HG02884 (cell line): ENCODE measurements around the gene ROBO3.

Experiments
- ATAC-seq: cut with Tn5 transposase; IDR thresholded peaks from one replicate; pipeline ENCODE4 v1.9.1; 2021; ENCODE audit warnings: mild to moderate bottlenecking, moderate library complexity; ENCODE audit not compliant: unreplicated experiment

The ROBO3 gene

GRCh38 chr11:124844664-124845079 lies 20.6 kb upstream of the ROBO3 start:
- no peak for ATAC-seq

GRCh38 chr11:124846070-124846673 lies 19.1 kb upstream of the ROBO3 start:
- no peak for ATAC-seq

GRCh38 chr11:124859171-124859570 lies 6.1 kb upstream of the ROBO3 start:
- no peak for ATAC-seq

GRCh38 chr11:124861670-124862069 lies 3.6 kb upstream of the ROBO3 start:
- no peak for ATAC-seq

GRCh38 chr11:124863137-124863825 lies 2.0 kb upstream of the ROBO3 start:
- no peak for ATAC-seq

GRCh38 chr11:124863826-124864165 lies 1.4 kb upstream of the ROBO3 start:
- no peak for ATAC-seq

- ATAC-seq = no peak
Measured at GRCh38 chr11:124864176-124864891, 898 bp upstream of the ROBO3 start.

GRCh38 chr11:124864892-124865180 lies 396 bp upstream of the ROBO3 start:
- no peak for ATAC-seq

GRCh38 chr11:124865902-124866851 lies 945 bp downstream of the ROBO3 start:
- no peak for ATAC-seq

- ATAC-seq = no peak
Measured at GRCh38 chr11:124867700-124868099, 2.5 kb downstream of the ROBO3 start.

- no peak for ATAC-seq
Measured at GRCh38 chr11:124868331-124869274, 3.4 kb downstream of the ROBO3 start.

- ATAC-seq = no peak
Measured at GRCh38 chr11:124869331-124869730, 4.1 kb downstream of the ROBO3 start.

- no peak for ATAC-seq
Measured at GRCh38 chr11:124869856-124870387, 4.7 kb downstream of the ROBO3 start.

GRCh38 chr11:124870430-124870829 lies 5.2 kb downstream of the ROBO3 start:
- ATAC-seq = no peak

GRCh38 chr11:124872280-124872679 lies 7.0 kb downstream of the ROBO3 start:
- no peak for ATAC-seq

- no peak for ATAC-seq
Measured at GRCh38 chr11:124872741-124873140, 7.5 kb downstream of the ROBO3 start.

- ATAC-seq = no peak
Measured at GRCh38 chr11:124873951-124874350, 8.7 kb downstream of the ROBO3 start.

- ATAC-seq = no peak
Measured at GRCh38 chr11:124874571-124875255, 9.5 kb downstream of the ROBO3 start.

GRCh38 chr11:124875401-124875800 lies 10.2 kb downstream of the ROBO3 start:
- no peak for ATAC-seq
